ENCODE measurements around the gene KRT13.

Gene KRT13

GRCh38 chr17:41536741-41537613 is 31.6 kb upstream of the KRT13 start:
- DNase-seq = no peak

- DNase-seq = no peak
Measured at GRCh38 chr17:41535764-41536481, 30.5 kb upstream of the KRT13 start.

- DNase-seq = no peak
Measured at GRCh38 chr17:41534899-41535546, 29.6 kb upstream of the KRT13 start.

- DNase-seq = no peak
Measured at GRCh38 chr17:41533613-41534012, 28.2 kb upstream of the KRT13 start.

GRCh38 chr17:41532947-41533570 is 27.6 kb upstream of the KRT13 start:
- DNase-seq = no peak

- no peak for DNase-seq
Measured at GRCh38 chr17:41531993-41532392, 26.6 kb upstream of the KRT13 start.

- DNase-seq = no peak
Measured at GRCh38 chr17:41530062-41531048, 24.9 kb upstream of the KRT13 start.

GRCh38 chr17:41529491-41529915 is 24.1 kb upstream of the KRT13 start:
- peak in 1 of 3 donors; percentile 27 for DNase-seq

GRCh38 chr17:41528959-41529353 is 23.5 kb upstream of the KRT13 start:
- no peak for DNase-seq

- DNase-seq = no peak
Measured at GRCh38 chr17:41527063-41528023, 21.9 kb upstream of the KRT13 start.

- no peak for DNase-seq
Measured at GRCh38 chr17:41524261-41524660, 18.8 kb upstream of the KRT13 start.

- DNase-seq = no peak
Measured at GRCh38 chr17:41523787-41524186, 18.4 kb upstream of the KRT13 start.

GRCh38 chr17:41523225-41523593 is 17.8 kb upstream of the KRT13 start:
- DNase-seq = no peak

GRCh38 chr17:41522301-41523224 is 17.2 kb upstream of the KRT13 start:
- no peak for DNase-seq

- peak; percentile 65 to 80 (median 75) for DNase-seq
Measured at GRCh38 chr17:41521574-41522261, 16.3 kb upstream of the KRT13 start.

- no peak for DNase-seq
Measured at GRCh38 chr17:41520821-41521521, 15.6 kb upstream of the KRT13 start.

GRCh38 chr17:41519501-41520224 is 14.3 kb upstream of the KRT13 start:
- DNase-seq = no peak
